Bone marrow (tissue), 2 donors: ENCODE measurements around the gene MYRFL.
"Not testable (repeated sequence)": the region's sequence is repeated elsewhere in the genome, so short reads cannot be mapped to it uniquely, and the experiment has no call there.

ENCODE experiments used
- DNase-seq, 2 donors: peaks; one replicate each; lab custom pipeline; 2025; lab: John Stamatoyannopoulos, UW

MYRFL gene

GRCh38 chr12:69844416-69844815 lies 19.4 kb downstream of the MYRFL start:
- DNase-seq: no peak

- DNase-seq: no peak
Observed at GRCh38 chr12:69844836-69845235, 19.8 kb downstream of the MYRFL start.

- no peak for DNase-seq
Observed at GRCh38 chr12:69846976-69847375, 21.9 kb downstream of the MYRFL start.

GRCh38 chr12:69851976-69852375 lies 26.9 kb downstream of the MYRFL start:
- no peak for DNase-seq

- DNase-seq: not testable (repeated sequence)
Observed at GRCh38 chr12:69853176-69853961, 28.3 kb downstream of the MYRFL start.

GRCh38 chr12:69866698-69867097 lies 41.7 kb downstream of the MYRFL start:
- no peak for DNase-seq

GRCh38 chr12:69868695-69869094 lies 43.7 kb downstream of the MYRFL start:
- no peak for DNase-seq

GRCh38 chr12:69872804-69873203 lies 47.8 kb downstream of the MYRFL start:
- DNase-seq: no peak

GRCh38 chr12:69873429-69873828 lies 48.4 kb downstream of the MYRFL start:
- DNase-seq: no peak

GRCh38 chr12:69874606-69875005 lies 49.6 kb downstream of the MYRFL start:
- DNase-seq: no peak

GRCh38 chr12:69875416-69875935 lies 50.4 kb downstream of the MYRFL start:
- DNase-seq: no peak

- peak; percentile 4 to 62 for DNase-seq
Observed at GRCh38 chr12:69879007-69879960, 54.3 kb downstream of the MYRFL start.

GRCh38 chr12:69880571-69880970 lies 55.5 kb downstream of the MYRFL start:
- no peak for DNase-seq

GRCh38 chr12:69881771-69882170 lies 56.7 kb downstream of the MYRFL start:
- DNase-seq: no peak

- DNase-seq: no peak
Observed at GRCh38 chr12:69884386-69884785, 59.4 kb downstream of the MYRFL start.

- no peak for DNase-seq
Observed at GRCh38 chr12:69885658-69886057, 60.6 kb downstream of the MYRFL start.

GRCh38 chr12:69886109-69886508 lies 61.1 kb downstream of the MYRFL start:
- no peak for DNase-seq

GRCh38 chr12:69886715-69887114 lies 61.7 kb downstream of the MYRFL start:
- DNase-seq: no peak

GRCh38 chr12:69888901-69889300 lies 63.9 kb downstream of the MYRFL start:
- DNase-seq: no peak

GRCh38 chr12:69894800-69895383 lies 69.9 kb downstream of the MYRFL start:
- no peak for DNase-seq

GRCh38 chr12:69896653-69897381 lies 71.8 kb downstream of the MYRFL start:
- DNase-seq: no peak

GRCh38 chr12:69897744-69898143 lies 72.7 kb downstream of the MYRFL start:
- no peak for DNase-seq
